ENCODE measurements around the gene DDHD1. TPM values are rescaled to one million over a fixed set of nuclear protein-coding genes. Genes with fewer than 3 reads are reported as not detected.

Gene DDHD1
- total RNA-seq, 5 donors from 2014 or later (not counting 1 experiment from before 2014, with no cell fraction given) = 36.6 to 69.6 (median 45.4) TPM

DNA sequence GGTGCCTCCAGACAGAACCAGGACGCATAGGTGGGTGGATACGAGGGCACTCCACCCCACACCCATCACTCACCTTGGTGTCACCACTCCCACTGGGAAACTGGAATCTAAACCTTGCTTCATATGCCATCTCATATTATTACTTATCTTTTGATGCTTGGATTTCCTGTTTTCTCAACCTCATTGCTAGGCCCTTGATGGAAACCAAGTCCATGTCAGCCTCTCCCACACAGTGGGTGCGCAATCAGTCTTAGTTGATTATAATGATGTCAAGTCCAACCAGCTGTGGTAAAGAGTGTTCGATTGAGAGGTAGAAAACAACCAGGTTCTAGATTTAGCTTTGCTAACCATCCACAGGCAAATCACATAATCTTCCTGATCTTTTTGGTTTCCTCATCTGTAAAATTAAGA lies 584 bp upstream of the DDHD1 start:
- DNase-seq (peak in 3 of 35 experiments; percentile 1 to 5 (median 2)), ATAC-seq (replicated peaks in 1 of 4) (no peak)
- Histone ChIP-seq H3K27me3 (replicated peaks in 1 of 2; ENCODE audit: control insufficient read depth in 2 of 2, extremely low read depth in 1 of 2, insufficient read depth in 2 of 2, low read length in 1 of 2) (no peaks in the 10 kb centered on the region), H3K27ac (ENCODE audit: low read length) (peak overlapping the region; percentile 96), H3K4me1 (ENCODE audit: control insufficient read depth in 1 of 2, extremely low read depth in 1 of 2, insufficient read depth in 2 of 2, low read length in 2 of 2) (peaks cover 23 to 37% of the 10 kb centered on the region in 2 experiments), H3K36me3 (ENCODE audit: control insufficient read depth in 2 of 2, extremely low read depth in 1 of 2, insufficient read depth in 1 of 2, low read length in 1 of 2) (no peaks in the 10 kb centered on the region), H3K9me3 (no peaks in the 10 kb centered on the region), H3K4me3 (ENCODE audit: control insufficient read depth in 1 of 2, extremely low read depth in 1 of 2, low read length in 1 of 2) (peak overlapping the region in 1 of 2 donors; percentile 97)
- Mint-ChIP-seq H3K9me3 (no peaks in the 10 kb centered on the region), H3K4me3 (peak overlapping the region; percentile 90 to 96 (median 95)), H3K27ac (peak overlapping the region; percentile 97 to 98), H3K27me3 (no peaks in the 10 kb centered on the region), H3K36me3 (peaks cover 9% of the 10 kb centered on the region), H3K4me1 (peaks cover 40 to 48% (median 41%) of the 10 kb centered on the region in 3 donors)
- WGBS (ENCODE audit: insufficient coverage) = no CpG with 5 or more reads among the region's 4 CpGs
- ChIA-PET CTCF (interaction anchor here (0.7 to 3.1 kb wide), 3 partner anchors 12 to 64 kb away, joined by 4 to 23 read pairs (median 5); no protein-coding TSS in a partner anchor), POLR2A (interaction anchor here (0.6 to 2.7 kb wide), 4 partner anchors 11 to 63 kb away, joined by 3 to 16 read pairs (median 6); no protein-coding TSS in a partner anchor)

DNA sequence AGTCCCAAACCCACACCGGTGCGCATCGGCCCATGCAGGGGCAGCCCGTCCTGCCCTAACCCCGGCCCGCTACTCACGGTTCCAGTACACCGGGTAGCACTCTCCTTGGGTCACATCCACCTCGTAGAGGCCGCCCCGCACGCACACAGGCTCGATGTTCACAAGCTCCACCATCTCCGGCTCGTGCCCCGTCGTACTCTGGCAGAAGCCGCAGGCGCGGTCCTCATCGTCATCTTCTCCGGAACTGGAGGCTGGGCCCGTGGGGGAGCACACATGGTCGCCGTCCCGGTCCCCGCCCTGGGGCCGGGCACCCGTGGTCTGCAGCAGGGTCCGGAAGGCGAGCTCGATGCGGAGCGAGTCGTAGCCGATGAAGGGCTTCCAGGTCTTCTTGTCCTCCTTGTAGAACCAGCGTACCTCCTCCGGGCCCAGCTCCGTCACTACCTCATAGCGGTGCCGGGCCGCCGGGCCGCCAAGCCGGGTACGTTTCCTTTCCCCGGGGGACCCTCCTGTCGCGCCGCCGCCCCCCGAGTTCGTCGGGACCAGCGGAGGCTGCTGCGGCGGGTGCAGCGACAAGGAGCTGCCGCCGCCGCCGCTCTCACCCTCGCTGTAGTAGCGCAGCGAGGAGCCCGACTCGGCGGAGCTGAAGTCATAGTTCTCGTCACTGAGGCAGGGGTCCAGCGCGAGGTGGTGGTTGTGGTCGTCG lies 788 bp downstream of the DDHD1 start:
- ATAC-seq (replicated peaks in 1 of 4) = peak; percentile 39 to 57 (median 53)
- peak overlapping the region; percentile 93 to 95 for H3K27ac Mint-ChIP-seq
- H3K4me1 Mint-ChIP-seq = peaks cover 54 to 61% (median 55%) of the 10 kb centered on the region in 3 donors

DNA sequence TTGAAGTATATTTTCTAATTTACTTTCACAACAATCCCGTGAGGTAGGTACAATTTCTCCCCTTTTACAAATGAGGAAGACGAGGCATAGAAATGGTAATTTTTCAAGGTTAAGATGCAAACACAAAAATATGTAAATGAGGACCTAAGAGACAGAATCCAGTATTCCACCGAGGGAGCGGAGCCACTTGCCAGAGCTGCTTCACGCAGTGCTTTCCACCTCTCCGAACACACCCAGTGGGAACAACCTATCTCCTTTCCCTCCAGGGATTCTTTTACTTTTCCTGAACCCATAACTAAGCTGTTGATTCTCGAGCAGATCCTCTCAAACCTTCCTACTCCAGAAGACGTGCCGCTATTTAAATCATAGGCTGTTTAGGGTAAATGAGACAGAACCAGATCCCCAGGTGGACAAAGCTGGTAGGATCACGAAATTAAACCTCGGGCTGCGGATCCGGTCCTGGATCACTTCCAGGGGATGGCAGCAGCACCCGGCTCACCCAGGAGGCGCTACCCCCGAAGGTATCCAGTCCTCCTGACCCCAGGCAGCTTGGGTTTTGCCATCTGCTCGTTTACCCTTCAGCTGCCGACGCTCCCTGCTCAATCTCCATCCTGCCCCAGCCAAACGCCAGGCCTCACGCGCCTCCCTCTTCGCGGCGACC lies 1.5 kb downstream of the DDHD1 start:
- DNase-seq (peak in 31 of 35 experiments; percentile 1 to 65 (median 30)), ATAC-seq (replicated peaks in 1 of 4) (peak in 1 of 4 experiments; percentile 3)
- Mint-ChIP-seq H3K4me3 (peak overlapping the region; percentile 96 to 99 (median 98)), H3K36me3 (peaks cover 8% of the 10 kb centered on the region), H3K27me3 (no peaks in the 10 kb centered on the region), H3K27ac (peak overlapping the region; percentile 93 to 95), H3K4me1 (peaks cover 60 to 68% (median 62%) of the 10 kb centered on the region in 3 donors), H3K9me3 (no peaks in the 10 kb centered on the region)
- WGBS (ENCODE audit: insufficient coverage) = 6% methylated on average over 20 of the region's 25 CpGs
- Histone ChIP-seq H3K27ac (ENCODE audit: low read length) (peak overlapping the region; percentile 83), H3K27me3 (replicated peaks in 1 of 2; ENCODE audit: control insufficient read depth in 2 of 2, extremely low read depth in 1 of 2, insufficient read depth in 2 of 2, low read length in 1 of 2) (no peaks in the 10 kb centered on the region), H3K9me3 (no peaks in the 10 kb centered on the region), H3K36me3 (ENCODE audit: control insufficient read depth in 2 of 2, extremely low read depth in 1 of 2, insufficient read depth in 1 of 2, low read length in 1 of 2) (no peaks in the 10 kb centered on the region), H3K4me3 (ENCODE audit: control insufficient read depth in 1 of 2, extremely low read depth in 1 of 2, low read length in 1 of 2) (peak overlapping the region; percentile 93 to 97), H3K4me1 (ENCODE audit: control insufficient read depth in 1 of 2, extremely low read depth in 1 of 2, insufficient read depth in 2 of 2, low read length in 2 of 2) (peaks cover 33 to 52% of the 10 kb centered on the region in 2 experiments)
- ChIA-PET POLR2A (interaction anchor here (0.5 to 2.7 kb wide), 7 partner anchors 8 to 66 kb away, joined by 3 to 16 read pairs (median 4); no protein-coding TSS in a partner anchor), CTCF (interaction anchor here (0.5 to 3.1 kb wide), 8 partner anchors 25 to 1730 kb away, joined by 3 to 23 read pairs (median 3); no protein-coding TSS in a partner anchor)

More for the DNA sequence above, 788 bp downstream of the DDHD1 start:
- POLR2A ChIA-PET = interaction anchor here (0.6 to 2.7 kb wide), 10 partner anchors 9 to 598 kb away, joined by 3 to 16 read pairs (median 3); no protein-coding TSS in a partner anchor
- peaks cover 32 to 49% of the 10 kb centered on the region in 2 experiments for H3K4me1 ChIP-seq (ENCODE audit: control insufficient read depth in 1 of 2, extremely low read depth in 1 of 2, insufficient read depth in 2 of 2, low read length in 2 of 2)
- peak overlapping the region; percentile 93 to 97 for H3K4me3 ChIP-seq (ENCODE audit: control insufficient read depth in 1 of 2, extremely low read depth in 1 of 2, low read length in 1 of 2)
- 0% methylated on average over 72 of the region's 73 CpGs for WGBS (ENCODE audit: insufficient coverage)
- H3K9me3 ChIP-seq = no peaks in the 10 kb centered on the region
- peak; percentile 39 to 74 (median 60) for DNase-seq
- Mint-ChIP-seq H3K9me3 (no peaks in the 10 kb centered on the region), H3K27me3 (no peaks in the 10 kb centered on the region), H3K36me3 (peaks cover 9% of the 10 kb centered on the region), H3K4me3 (peak overlapping the region; percentile 96 to 99 (median 98))
- CTCF ChIA-PET = interaction anchor here (0.5 to 3.1 kb wide), 10 partner anchors 11 to 1730 kb away, joined by 3 to 23 read pairs (median 3); no protein-coding TSS in a partner anchor
- H3K27ac ChIP-seq (ENCODE audit: low read length) = peak overlapping the region; percentile 83
- H3K27me3 ChIP-seq (replicated peaks in 1 of 2; ENCODE audit: control insufficient read depth in 2 of 2, extremely low read depth in 1 of 2, insufficient read depth in 2 of 2, low read length in 1 of 2) = no peaks in the 10 kb centered on the region
- H3K36me3 ChIP-seq (ENCODE audit: control insufficient read depth in 2 of 2, extremely low read depth in 1 of 2, insufficient read depth in 1 of 2, low read length in 1 of 2) = no peaks in the 10 kb centered on the region

DNA sequence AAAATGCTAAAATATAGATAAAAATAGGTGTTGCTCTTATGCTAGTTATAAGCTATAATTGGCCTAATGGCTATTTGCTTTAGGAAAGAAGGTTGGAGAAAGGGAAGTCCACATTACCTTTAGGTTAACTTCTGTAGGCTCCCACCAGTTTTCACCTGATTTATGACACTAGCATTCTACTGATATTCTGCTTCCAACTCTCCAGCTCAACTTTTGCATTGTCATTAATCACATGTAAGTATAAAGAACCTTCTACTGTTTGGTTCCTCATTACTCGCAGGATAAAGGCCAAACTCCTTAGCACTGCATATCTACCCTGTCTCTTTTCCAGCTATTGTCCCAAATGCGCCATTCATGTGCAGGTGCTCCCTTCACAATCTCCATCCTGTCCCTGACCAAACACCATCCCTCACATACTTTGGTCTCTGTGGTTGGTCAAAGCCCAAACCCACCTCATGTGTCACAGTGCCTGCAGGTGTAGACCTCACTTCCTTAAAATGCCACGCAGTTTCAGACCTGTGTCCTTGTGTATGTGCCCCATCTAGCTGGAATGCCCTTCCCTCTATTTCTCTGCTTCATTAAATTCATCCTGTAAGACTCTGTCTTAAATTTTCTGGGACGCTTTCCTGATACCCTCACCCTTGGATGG lies 3.3 kb downstream of the DDHD1 start:
- peak overlapping the region; percentile 96 to 99 (median 98) for H3K4me3 Mint-ChIP-seq
- POLR2A ChIA-PET = interaction anchor here (0.5 to 0.7 kb wide), 3 partner anchors 26 to 191 kb away, joined by 3 to 4 read pairs (median 3); no protein-coding TSS in a partner anchor
- no peaks in the 10 kb centered on the region for H3K36me3 ChIP-seq (ENCODE audit: control insufficient read depth in 2 of 2, extremely low read depth in 1 of 2, insufficient read depth in 1 of 2, low read length in 1 of 2)
- DNase-seq (peak in 1 of 35 experiments; percentile 3), ATAC-seq (replicated peaks in 1 of 4) (no peak)
- H3K27ac ChIP-seq (ENCODE audit: low read length) = no peak overlapping the region
- no peaks in the 10 kb centered on the region for H3K27me3 ChIP-seq (replicated peaks in 1 of 2; ENCODE audit: control insufficient read depth in 2 of 2, extremely low read depth in 1 of 2, insufficient read depth in 2 of 2, low read length in 1 of 2)
- H3K4me3 ChIP-seq (ENCODE audit: control insufficient read depth in 1 of 2, extremely low read depth in 1 of 2, low read length in 1 of 2) = no peak overlapping the region
- CTCF ChIA-PET = interaction anchor here in 1 of 2 donors (0.7 to 1.5 kb wide), 3 partner anchors 9 to 40 kb away, joined by 3 to 6 read pairs (median 3); no protein-coding TSS in a partner anchor
- no peaks in the 10 kb centered on the region for H3K9me3 Mint-ChIP-seq
- H3K4me1 ChIP-seq (ENCODE audit: control insufficient read depth in 1 of 2, extremely low read depth in 1 of 2, insufficient read depth in 2 of 2, low read length in 2 of 2) = peaks cover 44 to 52% of the 10 kb centered on the region in 2 experiments
- no peaks in the 10 kb centered on the region for H3K27me3 Mint-ChIP-seq
- peaks cover 4% of the 10 kb centered on the region for H3K36me3 Mint-ChIP-seq
- peaks cover 73 to 75% (median 74%) of the 10 kb centered on the region in 3 donors for H3K4me1 Mint-ChIP-seq
- H3K27ac Mint-ChIP-seq = peak overlapping the region; percentile 42 to 47
- 92% methylated on average over 4 of the region's 4 CpGs for WGBS (ENCODE audit: insufficient coverage)
- no peaks in the 10 kb centered on the region for H3K9me3 ChIP-seq

DNA sequence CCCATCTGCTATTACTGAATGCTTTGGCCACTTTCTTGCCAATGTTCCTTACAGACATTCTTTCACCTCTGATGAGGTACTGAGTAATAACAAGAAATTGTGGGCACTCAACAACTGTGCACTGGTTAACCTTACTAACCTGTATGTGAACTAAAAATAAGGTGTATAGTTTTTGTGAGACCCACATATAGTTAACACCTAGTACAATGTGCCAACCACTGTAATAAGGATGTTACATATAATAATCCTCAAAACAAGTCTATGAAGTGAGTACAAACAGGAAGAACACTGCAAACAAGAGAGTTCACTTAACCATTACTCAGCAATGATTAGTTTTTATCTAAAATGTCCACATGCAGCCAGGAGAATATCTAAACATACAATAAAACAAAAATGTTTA lies 4.5 kb downstream of the DDHD1 start:
- H3K4me3 ChIP-seq (ENCODE audit: control insufficient read depth in 1 of 2, extremely low read depth in 1 of 2, low read length in 1 of 2) = no peak overlapping the region

More for the DNA sequence above, 4.5 kb downstream of the DDHD1 start:
- Histone ChIP-seq H3K27ac (ENCODE audit: low read length) (no peak overlapping the region), H3K4me1 (ENCODE audit: control insufficient read depth in 1 of 2, extremely low read depth in 1 of 2, insufficient read depth in 2 of 2, low read length in 2 of 2) (peaks cover 43 to 48% of the 10 kb centered on the region in 2 experiments), H3K27me3 (replicated peaks in 1 of 2; ENCODE audit: control insufficient read depth in 2 of 2, extremely low read depth in 1 of 2, insufficient read depth in 2 of 2, low read length in 1 of 2) (no peaks in the 10 kb centered on the region), H3K9me3 (no peaks in the 10 kb centered on the region), H3K36me3 (ENCODE audit: control insufficient read depth in 2 of 2, extremely low read depth in 1 of 2, insufficient read depth in 1 of 2, low read length in 1 of 2) (no peaks in the 10 kb centered on the region)
- CTCF ChIA-PET = interaction anchor here in 1 of 2 donors (1.5 kb wide), 1 partner anchor 22 kb away, joined by 6 read pairs; no protein-coding TSS in a partner anchor
- POLR2A ChIA-PET = interaction anchor here in 1 of 2 donors (0.7 kb wide), 1 partner anchor 56 kb away, joined by 6 read pairs; no protein-coding TSS in a partner anchor
- peak overlapping the region; percentile 5 to 26 for H3K27ac Mint-ChIP-seq
- ATAC-seq (replicated peaks in 1 of 4) = no peak
- peak in 1 of 35 experiments; percentile 38 for DNase-seq
- peak overlapping the region; percentile 10 to 96 (median 31) for H3K4me3 Mint-ChIP-seq
- peaks cover 65 to 78% (median 76%) of the 10 kb centered on the region in 3 donors for H3K4me1 Mint-ChIP-seq
- H3K9me3 Mint-ChIP-seq = peaks cover 0 to 2% (median 0%) of the 10 kb centered on the region in 3 donors
- H3K27me3 Mint-ChIP-seq = no peaks in the 10 kb centered on the region
- H3K36me3 Mint-ChIP-seq = peaks cover 9% of the 10 kb centered on the region

All from T-cell (primary cell).